PC-9 (cell line): ENCODE results near the gene CDX1. TPM values are rescaled to one million over a fixed set of nuclear protein-coding genes. Genes with fewer than 3 reads are reported as not detected.
A peak's percentile ranks its signal among the peaks of the same experiment; 100 is the strongest.

Experiments
- BruUV-seq: library from RNA; stranded (reverse); fragments of 400-500 nt; replicated peaks from 2 replicates; lab custom pipeline; 2021; lab: Mats Ljungman, UMichigan
- CTCF ChIA-PET: fragments of 300-600 bp; sonication (Branson Sonifier 250); formaldehyde crosslinking; loops from one replicate; lab custom pipeline; 2022; ENCODE audit warnings: antibody characterized with exemption; lab: Charles Lee
- POLR2A ChIA-PET: fragments of 300-600 bp; sonication (Branson Sonifier 250); formaldehyde crosslinking; loops from one replicate; lab custom pipeline; 2022; ENCODE audit warnings: antibody characterized with exemption; ENCODE audit not compliant: unreplicated experiment; lab: Charles Lee
- DNase-seq, 2 experiments: peaks; one replicate each; pipeline versions ENCODE4 v3.0.0 to v3.0.0-alpha.2; 2015 to 2022; ENCODE audit warnings: mixed read lengths in 1 of 2
- H2AFZ ChIP-seq: fragments of 200-600 bp; sonication (generic); 2 replicates; pipeline ENCODE4 v1.8.1; 2017; ENCODE audit warnings: antibody characterized with exemption
- H3F3A ChIP-seq: fragments of 200-600 bp; sonication (generic); 2 replicates; pipeline ENCODE4 v1.8.1; 2017; ENCODE audit warnings: antibody characterized with exemption, mild to moderate bottlenecking, low read depth; ENCODE audit not compliant: insufficient read depth
- H3K27ac ChIP-seq: fragments of 200-600 bp; sonication (generic); 2 replicates; pipeline ENCODE4 v1.6.1; 2016; ENCODE audit warnings: mixed run types
- H3K27me3 ChIP-seq: fragments of 200-600 bp; sonication (generic); 2 replicates; pipeline ENCODE4 v1.6.1; 2016; ENCODE audit warnings: low read depth, mixed run types; ENCODE audit not compliant: insufficient read depth
- H3K36me3 ChIP-seq: fragments of 200-600 bp; sonication (generic); 2 replicates; pipeline ENCODE4 v1.6.1; 2016; ENCODE audit warnings: low read depth, mixed run types
- H3K4me1 ChIP-seq: fragments of 200-600 bp; sonication (generic); replicated peaks from 2 replicates; pipeline ENCODE4 v1.6.1; 2016; ENCODE audit warnings: mixed run types; ENCODE audit not compliant: insufficient read depth
- H3K4me2 ChIP-seq: fragments of 200-600 bp; sonication (generic); 2 replicates; pipeline ENCODE4 v1.6.1; 2017; ENCODE audit warnings: mixed run types
- H3K4me3 ChIP-seq: fragments of 200-600 bp; sonication (generic); 2 replicates; pipeline ENCODE4 v1.6.1; 2016; ENCODE audit warnings: mixed run types
- H3K79me2 ChIP-seq: fragments of 200-600 bp; sonication (generic); 2 replicates; pipeline ENCODE4 v1.6.1; 2017; ENCODE audit warnings: low read depth, mixed run types
- H3K9me2 ChIP-seq: fragments of 200-600 bp; sonication (generic); 2 replicates; pipeline ENCODE4 v1.8.1; 2017; ENCODE audit warnings: mild to moderate bottlenecking; ENCODE audit not compliant: insufficient read depth
- H3K9me3 ChIP-seq: fragments of 200-600 bp; sonication (generic); 2 replicates; pipeline ENCODE4 v1.8.1; 2016; ENCODE audit warnings: low read depth; ENCODE audit not compliant: insufficient read depth
- H4K20me1 ChIP-seq: fragments of 200-600 bp; sonication (generic); 2 replicates; pipeline ENCODE4 v1.8.1; 2017; ENCODE audit not compliant: insufficient read depth
- EZH2 ChIP-seq: fragments of 200-600 bp; sonication (generic); IDR thresholded peaks from 2 replicates; pipeline ENCODE4 v1.8.0; 2017; ENCODE audit warnings: antibody characterized with exemption, low read depth
- intact Hi-C: fragments of 100-400 bp; cut with micrococcal nuclease; formaldehyde crosslinking; loops from one replicate; pipeline ENCODE4 v1.10.0; 2022; ENCODE audit not compliant: unreplicated experiment
- total RNA-seq: library from RNA; stranded (reverse); gene quantifications from 2 replicates; pipeline ENCODE4 v1.2.3, GENCODE V29; 2021
- TF ChIP-seq, protein P1 (sequence below): fragments of 200-600 bp; sonication (generic); conservative IDR thresholded peaks from 2 replicates; pipeline ENCODE4 v1.6.1; 2017; ENCODE audit warnings: mixed run types, antibody characterized with exemption, mild to moderate bottlenecking, moderate library complexity

Gene CDX1
- total RNA-seq, 1 experiment from 2014 or later: not detected

DNA sequence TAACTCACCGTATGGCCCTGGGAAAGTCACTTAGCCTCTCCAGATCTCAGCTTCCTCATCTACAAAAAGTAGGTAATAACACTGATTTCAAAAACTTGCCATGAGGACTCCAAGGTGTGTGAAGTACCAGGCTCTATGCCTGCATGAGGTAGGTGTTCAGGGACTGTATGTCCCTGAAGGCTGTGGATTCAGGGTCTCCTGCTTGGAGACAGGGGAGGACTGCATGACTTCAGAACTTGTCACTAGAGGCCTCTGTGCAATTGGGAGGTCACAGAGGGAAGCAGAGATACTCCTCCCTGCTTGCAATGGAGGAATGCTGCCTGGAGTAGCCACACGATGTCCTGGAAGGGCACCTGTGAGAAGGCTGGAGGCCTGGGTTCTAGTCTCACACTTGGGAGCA lies 13.1 kb upstream of the CDX1 start:
- no peak overlapping the region for H3K27ac ChIP-seq
- intact Hi-C loops: no loop called here
- H3K4me1 ChIP-seq: no peaks in the 10 kb centered on the region
- no TSS peak for BruUV-seq
- no peak overlapping the region for H3K4me3 ChIP-seq
- no peaks in the 10 kb centered on the region for H3K79me2 ChIP-seq
- no peak overlapping the region for H3K4me2 ChIP-seq
- DNase-seq: no peak
- H3F3A ChIP-seq: no peaks in the 10 kb centered on the region
- no peaks in the 10 kb centered on the region for H3K9me3 ChIP-seq
- no peak for TF ChIP-seq EZH2
- TF ChIP-seq, protein P1, sequence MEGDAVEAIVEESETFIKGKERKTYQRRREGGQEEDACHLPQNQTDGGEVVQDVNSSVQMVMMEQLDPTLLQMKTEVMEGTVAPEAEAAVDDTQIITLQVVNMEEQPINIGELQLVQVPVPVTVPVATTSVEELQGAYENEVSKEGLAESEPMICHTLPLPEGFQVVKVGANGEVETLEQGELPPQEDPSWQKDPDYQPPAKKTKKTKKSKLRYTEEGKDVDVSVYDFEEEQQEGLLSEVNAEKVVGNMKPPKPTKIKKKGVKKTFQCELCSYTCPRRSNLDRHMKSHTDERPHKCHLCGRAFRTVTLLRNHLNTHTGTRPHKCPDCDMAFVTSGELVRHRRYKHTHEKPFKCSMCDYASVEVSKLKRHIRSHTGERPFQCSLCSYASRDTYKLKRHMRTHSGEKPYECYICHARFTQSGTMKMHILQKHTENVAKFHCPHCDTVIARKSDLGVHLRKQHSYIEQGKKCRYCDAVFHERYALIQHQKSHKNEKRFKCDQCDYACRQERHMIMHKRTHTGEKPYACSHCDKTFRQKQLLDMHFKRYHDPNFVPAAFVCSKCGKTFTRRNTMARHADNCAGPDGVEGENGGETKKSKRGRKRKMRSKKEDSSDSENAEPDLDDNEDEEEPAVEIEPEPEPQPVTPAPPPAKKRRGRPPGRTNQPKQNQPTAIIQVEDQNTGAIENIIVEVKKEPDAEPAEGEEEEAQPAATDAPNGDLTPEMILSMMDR: no peak
- H3K27me3 ChIP-seq: peaks cover 9% of the 10 kb centered on the region; the same call in 1 of the 2 replicates
- H4K20me1 ChIP-seq: no peaks in the 10 kb centered on the region
- no peak overlapping the region for H2AFZ ChIP-seq
- no peaks in the 10 kb centered on the region for H3K36me3 ChIP-seq
- ChIA-PET CTCF (no interaction called here), POLR2A (no interaction called here)
- no peaks in the 10 kb centered on the region for H3K9me2 ChIP-seq

DNA sequence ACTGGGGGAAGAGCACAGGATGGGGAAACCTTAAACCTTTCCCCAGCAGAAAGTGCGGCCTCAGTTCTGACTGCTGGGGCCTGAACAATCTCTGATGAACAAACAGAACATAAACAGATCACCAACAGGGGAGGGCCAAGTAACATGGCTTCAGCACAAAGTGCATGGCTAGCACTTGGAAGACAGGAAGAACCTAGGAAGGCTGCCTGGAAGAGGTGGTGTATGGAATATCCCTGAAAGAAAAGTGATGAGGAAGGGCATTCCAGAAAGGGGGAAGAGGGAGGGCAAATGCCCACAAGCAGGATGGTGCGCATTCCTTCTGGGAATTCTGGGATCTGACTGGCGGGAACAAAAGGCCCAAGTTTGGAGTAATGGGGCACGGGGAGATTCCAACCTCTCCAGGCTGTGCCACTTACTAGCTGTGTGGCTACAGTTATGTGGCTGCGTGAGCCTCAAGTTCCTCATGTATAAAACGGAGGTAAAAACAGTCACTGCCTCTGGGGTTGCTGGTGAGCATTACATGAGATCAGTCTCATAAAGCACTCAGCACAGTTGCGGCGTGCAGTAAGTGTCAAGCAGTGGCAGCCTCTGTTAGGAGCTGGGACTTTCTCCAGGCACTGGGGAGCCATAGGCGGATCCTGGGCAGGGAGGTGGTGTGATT lies 12.5 kb upstream of the CDX1 start:
- no peak overlapping the region for H2AFZ ChIP-seq
- H3F3A ChIP-seq: no peaks in the 10 kb centered on the region
- intact Hi-C loops: no loop called here
- no peaks in the 10 kb centered on the region for H3K9me2 ChIP-seq
- no peaks in the 10 kb centered on the region for H3K4me1 ChIP-seq
- TF ChIP-seq, protein P1: no peak
- no peak for TF ChIP-seq EZH2
- DNase-seq: no peak
- H3K79me2 ChIP-seq: no peaks in the 10 kb centered on the region
- no peak overlapping the region for H3K27ac ChIP-seq
- H3K9me3 ChIP-seq: no peaks in the 10 kb centered on the region
- H3K27me3 ChIP-seq: peaks cover 9% of the 10 kb centered on the region; the same call in 1 of the 2 replicates
- no peaks in the 10 kb centered on the region for H3K36me3 ChIP-seq
- no peak overlapping the region for H3K4me2 ChIP-seq
- H3K4me3 ChIP-seq: no peak overlapping the region
- POLR2A ChIA-PET: no interaction called here
- BruUV-seq: no TSS peak
- no peaks in the 10 kb centered on the region for H4K20me1 ChIP-seq
- CTCF ChIA-PET: no interaction called here

DNA sequence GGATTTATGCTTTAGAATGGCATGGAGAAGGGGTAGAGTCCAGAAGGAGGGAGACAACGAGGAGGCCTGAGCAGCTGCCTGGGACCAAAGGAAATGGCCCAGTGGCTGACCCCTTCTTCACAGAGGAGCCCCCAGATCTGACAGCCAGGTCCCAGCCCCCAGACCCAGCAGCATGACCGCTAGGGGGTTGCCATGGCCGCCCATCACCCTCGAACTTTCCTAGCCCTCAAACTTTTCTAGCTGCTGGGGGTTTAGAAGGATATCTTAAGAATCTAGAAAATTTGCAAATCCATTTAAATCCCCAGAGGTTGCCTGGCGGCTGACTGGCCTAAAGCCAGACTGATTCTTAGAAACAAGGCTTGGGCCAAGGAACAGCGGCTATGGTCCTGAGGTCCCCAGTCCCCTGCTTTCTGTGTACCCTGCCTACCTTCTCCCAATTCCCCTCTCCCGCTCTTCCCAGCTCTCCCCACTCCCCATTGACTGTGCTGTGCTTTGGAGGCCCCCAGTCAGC lies 11.9 kb upstream of the CDX1 start:
- no TSS peak for BruUV-seq
- CTCF ChIA-PET: no interaction called here
- no peak overlapping the region for H3K4me2 ChIP-seq
- H3K9me2 ChIP-seq: no peaks in the 10 kb centered on the region
- no peaks in the 10 kb centered on the region for H3K4me1 ChIP-seq
- DNase-seq: peak in 1 of 2 experiments; percentile 6
- no peak overlapping the region for H3K4me3 ChIP-seq
- H3K79me2 ChIP-seq: no peaks in the 10 kb centered on the region
- H3K27me3 ChIP-seq: peaks cover 9% of the 10 kb centered on the region; the same call in 1 of the 2 replicates
- H3K27ac ChIP-seq: no peak overlapping the region
- TF ChIP-seq, protein P1: no peak
- no peak for TF ChIP-seq EZH2
- no peak overlapping the region for H2AFZ ChIP-seq
- no peaks in the 10 kb centered on the region for H3K9me3 ChIP-seq
- POLR2A ChIA-PET: no interaction called here
- H4K20me1 ChIP-seq: no peaks in the 10 kb centered on the region
- H3K36me3 ChIP-seq: no peaks in the 10 kb centered on the region
- intact Hi-C loops: no loop called here
- no peaks in the 10 kb centered on the region for H3F3A ChIP-seq
